Lower leg skin (tissue), 4 donors: ENCODE results near the gene FOXI1. TPM values are rescaled to one million over a fixed set of nuclear protein-coding genes. Genes with fewer than 3 reads are reported as not detected.

Source experiments
- DNase-seq, 2 donors: peaks; one replicate each; pipeline ENCODE4 v3.0.0-alpha.2; 2019; ENCODE audit warnings: low spot score in 2 of 2
- H3K4me3 ChIP-seq: fragments of 200-600 bp; sonication (generic); 2 replicates; pipeline ENCODE4 v1.5.1; 2017; ENCODE audit warnings: mild to moderate bottlenecking, low read depth; ENCODE audit not compliant: poor library complexity, severe bottlenecking
- CTCF ChIP-seq, 3 donors: fragments of 450-650 bp; IDR thresholded peaks; one replicate each; pipeline ENCODE4 v1.5.1; 2016; ENCODE audit warnings: antibody characterized with exemption in 3 of 3, mild to moderate bottlenecking in 3 of 3, moderate library complexity in 2 of 3
- POLR2A ChIP-seq, 2 donors: fragments of 450-650 bp; IDR thresholded peaks; one replicate each; pipeline ENCODE4 v1.6.1; 2016 to 2017; ENCODE audit warnings: antibody characterized with exemption in 2 of 2, mild to moderate bottlenecking in 1 of 2, moderate library complexity in 1 of 2
- WGBS, 2 donors: methylation state at CpG; one replicate each; pipeline ENCODE4 v1.1.5; 2018; 5-methylcytosine and 5-hydroxymethylcytosine counted together
- intact Hi-C: fragments of 100-400 bp; cut with DNase I; formaldehyde crosslinking; loops from one replicate; pipeline ENCODE4 v1.15.0; 2023; ENCODE audit warnings: low total_unique reads
- total RNA-seq, 4 donors: library from RNA; depleted of rRNA; stranded (reverse); fragments of >200 nt; gene quantifications; one replicate each; pipeline ENCODE4 v1.1.0, GENCODE V29; 2016

The FOXI1 gene
- total RNA-seq = 1 to 10 TPM in 3 of 4 donors, under 1 TPM in 1; 0.46 to 5.3 (median 3.4) TPM

DNA sequence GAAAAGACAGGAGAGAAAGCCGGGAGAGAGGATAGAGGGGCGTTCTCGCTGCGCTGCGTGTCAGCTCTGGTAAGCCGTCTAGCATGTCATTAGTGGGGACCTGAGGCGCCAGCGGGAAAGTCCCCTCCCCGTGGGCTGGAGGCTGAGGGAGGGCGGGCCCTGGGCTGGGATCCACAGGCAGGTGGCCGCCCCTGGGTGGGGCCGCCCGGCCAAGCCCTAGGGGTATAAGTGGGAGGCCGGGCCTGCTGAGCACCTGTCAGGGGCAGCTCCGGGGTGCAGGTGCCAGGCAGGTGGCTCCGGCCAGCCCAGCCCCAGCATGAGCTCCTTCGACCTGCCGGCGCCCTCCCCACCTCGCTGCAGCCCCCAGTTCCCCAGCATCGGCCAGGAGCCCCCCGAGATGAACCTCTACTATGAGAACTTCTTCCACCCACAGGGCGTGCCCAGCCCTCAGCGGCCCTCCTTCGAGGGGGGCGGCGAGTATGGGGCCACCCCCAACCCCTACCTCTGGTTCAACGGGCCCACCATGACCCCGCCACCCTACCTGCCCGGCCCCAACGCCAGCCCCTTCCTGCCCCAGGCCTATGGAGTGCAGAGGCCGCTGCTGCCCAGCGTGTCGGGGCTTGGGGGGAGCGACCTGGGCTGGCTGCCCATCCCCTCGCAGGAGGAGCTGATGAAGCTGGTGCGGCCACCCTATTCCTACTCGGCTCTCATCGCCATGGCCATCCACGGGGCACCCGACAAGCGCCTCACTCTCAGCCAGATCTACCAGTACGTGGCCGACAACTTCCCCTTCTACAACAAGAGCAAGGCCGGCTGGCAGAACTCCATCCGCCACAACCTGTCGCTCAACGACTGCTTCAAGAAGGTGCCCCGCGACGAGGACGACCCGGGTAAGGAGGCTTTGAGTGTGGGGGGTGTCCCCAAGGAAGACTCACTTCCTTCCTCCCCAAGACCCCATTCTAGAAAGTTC lies at the start of gene FOXI1:
TSS of gene FOXI1 (plus strand) at position 256 of the 970 bp plus-strand sequence. CDS start at position 317, 61 bp downstream.
- WGBS, 2 donors = 73 to 75% methylated on average over 52 to 53 of the region's 53 CpGs
- intact Hi-C loops = no loop called here
- no peak within 1 kb of the TSS for H3K4me3 ChIP-seq
- TF ChIP-seq POLR2A (IDR thresholded peaks at IDR 0.05) (no peak), CTCF (IDR thresholded peaks at IDR 0.05) (no peak)
- DNase-seq = peak in 1 of 2 donors; percentile 83

DNA sequence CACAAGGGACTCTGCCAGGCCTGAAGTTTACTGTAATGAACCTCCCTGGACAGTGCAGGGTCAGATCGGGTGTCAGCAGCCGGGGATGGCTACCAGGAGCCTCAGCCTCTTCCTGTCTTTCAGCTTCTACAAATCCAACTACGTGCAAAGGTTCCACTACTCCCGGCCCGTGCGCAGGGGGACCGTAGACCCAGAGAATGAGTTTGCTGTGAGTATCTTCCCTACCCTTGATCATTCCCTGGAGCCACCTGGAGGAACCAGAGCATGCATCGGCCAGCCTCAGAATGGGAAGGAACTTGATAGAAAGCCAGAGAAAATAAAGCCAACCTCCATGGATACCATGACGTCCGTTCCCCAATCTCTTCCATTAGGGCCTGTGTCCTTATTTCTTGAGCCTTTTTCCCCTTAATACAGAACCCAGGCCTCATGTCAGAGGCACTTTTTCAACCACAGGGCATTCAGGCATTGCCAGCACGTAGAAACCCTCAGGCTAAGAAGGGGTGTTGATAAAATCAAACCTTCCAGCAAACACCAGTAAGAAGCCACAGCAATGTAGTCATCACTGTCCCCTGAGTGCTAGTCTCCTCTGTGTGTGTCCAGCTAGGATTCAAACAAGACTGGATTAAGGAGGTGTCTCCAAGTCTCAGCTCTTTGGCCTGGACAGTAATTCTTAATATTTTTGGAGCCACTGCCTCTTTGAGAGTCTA lies 49.0 kb upstream of the FOXI1 start:
- TF ChIP-seq POLR2A (IDR thresholded peaks at IDR 0.05) = no peak
- TF ChIP-seq CTCF (IDR thresholded peaks at IDR 0.05) = no peak
- intact Hi-C loops = no loop called here
- WGBS, 2 donors = 82 to 86% methylated on average over 11 of the region's 11 CpGs
- DNase-seq = peak in 1 of 2 donors; percentile 71
- no peak overlapping the region for H3K4me3 ChIP-seq

GRCh38 chr5:170057311-170057710 lies 48.4 kb upstream of the FOXI1 start:
- intact Hi-C loops = no loop called here
- no peak for TF ChIP-seq CTCF (IDR thresholded peaks at IDR 0.05)
- TF ChIP-seq POLR2A (IDR thresholded peaks at IDR 0.05) = no peak
- H3K4me3 ChIP-seq = no peak overlapping the region
- 73 to 76% methylated on average over 11 of the region's 11 CpGs for WGBS, 2 donors
- DNase-seq = peak in 1 of 2 donors; percentile 69

DNA sequence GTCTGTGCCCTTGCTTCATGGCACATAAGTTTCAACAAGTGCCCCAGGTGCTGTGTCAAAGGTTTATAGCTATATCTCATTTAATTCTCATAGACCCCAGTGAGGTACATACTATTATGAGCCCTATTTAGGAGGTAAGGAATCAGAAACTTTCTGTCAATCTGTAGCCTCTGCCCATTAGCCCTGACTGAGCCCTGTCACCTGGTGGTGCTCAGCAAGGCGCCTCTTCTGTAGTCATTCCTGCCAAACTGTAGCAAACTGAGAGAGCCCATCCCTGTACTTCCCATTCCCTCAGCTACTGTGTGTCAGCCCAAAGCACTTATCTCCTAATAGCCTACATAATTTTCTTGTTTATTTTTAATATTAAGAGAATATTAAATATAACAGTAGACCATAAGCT lies 46.5 kb upstream of the FOXI1 start:
- no peak for TF ChIP-seq POLR2A (IDR thresholded peaks at IDR 0.05)
- no peak for TF ChIP-seq CTCF (IDR thresholded peaks at IDR 0.05)
- intact Hi-C loops = no loop called here
- WGBS, 2 donors = 33 to 93% methylated on average over 1 of the region's 1 CpG
- H3K4me3 ChIP-seq = no peak overlapping the region
- DNase-seq = no peak

- H3K4me3 ChIP-seq = no peak overlapping the region
- intact Hi-C loops = no loop called here
- no peak for DNase-seq
- no peak for TF ChIP-seq CTCF (IDR thresholded peaks at IDR 0.05)
- TF ChIP-seq POLR2A (IDR thresholded peaks at IDR 0.05) = no peak
Measured at GRCh38 chr5:170067152-170067551, 38.5 kb upstream of the FOXI1 start.
